ENCODE results near the gene PCDHA2.
"Not testable (repeated sequence)": the region's sequence is repeated elsewhere in the genome, so short reads cannot be mapped to it uniquely, and the experiment has no call there.

DNA sequence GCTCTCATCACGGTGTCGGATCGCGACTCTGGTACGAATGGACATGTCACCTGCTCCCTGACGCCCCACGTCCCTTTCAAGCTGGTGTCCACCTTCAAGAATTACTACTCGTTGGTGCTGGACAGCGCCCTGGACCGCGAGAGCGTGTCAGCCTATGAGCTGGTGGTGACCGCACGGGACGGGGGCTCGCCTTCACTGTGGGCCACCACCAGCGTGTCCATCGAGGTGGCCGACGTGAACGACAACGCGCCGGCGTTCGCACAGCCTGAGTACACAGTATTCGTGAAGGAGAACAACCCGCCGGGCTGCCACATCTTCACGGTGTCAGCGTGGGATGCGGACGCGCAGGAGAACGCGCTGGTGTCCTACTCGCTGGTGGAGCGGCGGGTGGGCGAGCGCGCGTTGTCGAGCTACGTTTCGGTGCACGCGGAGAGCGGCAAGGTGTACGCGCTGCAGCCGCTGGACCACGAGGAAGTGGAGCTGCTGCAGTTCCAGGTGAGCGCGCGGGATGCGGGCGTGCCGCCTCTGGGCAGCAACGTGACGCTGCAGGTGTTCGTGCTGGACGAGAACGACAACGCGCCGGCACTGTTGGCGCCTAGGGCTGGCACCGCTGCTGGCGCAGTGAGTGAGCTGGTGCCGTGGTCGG lies 1.5 kb downstream of the PCDHA2 start:
- TF ChIP-seq, protein P1, sequence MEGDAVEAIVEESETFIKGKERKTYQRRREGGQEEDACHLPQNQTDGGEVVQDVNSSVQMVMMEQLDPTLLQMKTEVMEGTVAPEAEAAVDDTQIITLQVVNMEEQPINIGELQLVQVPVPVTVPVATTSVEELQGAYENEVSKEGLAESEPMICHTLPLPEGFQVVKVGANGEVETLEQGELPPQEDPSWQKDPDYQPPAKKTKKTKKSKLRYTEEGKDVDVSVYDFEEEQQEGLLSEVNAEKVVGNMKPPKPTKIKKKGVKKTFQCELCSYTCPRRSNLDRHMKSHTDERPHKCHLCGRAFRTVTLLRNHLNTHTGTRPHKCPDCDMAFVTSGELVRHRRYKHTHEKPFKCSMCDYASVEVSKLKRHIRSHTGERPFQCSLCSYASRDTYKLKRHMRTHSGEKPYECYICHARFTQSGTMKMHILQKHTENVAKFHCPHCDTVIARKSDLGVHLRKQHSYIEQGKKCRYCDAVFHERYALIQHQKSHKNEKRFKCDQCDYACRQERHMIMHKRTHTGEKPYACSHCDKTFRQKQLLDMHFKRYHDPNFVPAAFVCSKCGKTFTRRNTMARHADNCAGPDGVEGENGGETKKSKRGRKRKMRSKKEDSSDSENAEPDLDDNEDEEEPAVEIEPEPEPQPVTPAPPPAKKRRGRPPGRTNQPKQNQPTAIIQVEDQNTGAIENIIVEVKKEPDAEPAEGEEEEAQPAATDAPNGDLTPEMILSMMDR (conservative IDR thresholded peaks at IDR 0.05): not testable (repeated sequence)
- not testable (repeated sequence) for TF ChIP-seq ZFX (IDR thresholded peaks at IDR 0.05)
